Astrocyte (in vitro differentiated cells and primary cell): ENCODE measurements around the gene NRG3. TPM values are rescaled to one million over a fixed set of nuclear protein-coding genes. Genes with fewer than 3 reads are reported as not detected.

ENCODE experiments used
- DNase-seq: peaks from one replicate; pipeline ENCODE4 v3.0.0-alpha.2; 2010; ENCODE audit warnings: low read depth
- FAIRE-seq: peaks from 2 replicates; lab custom pipeline; 2011; peaks lifted over from hg19 to GRCh38; lab: Jason Lieb, UNC
- H2AFZ ChIP-seq: 2 replicates; pipeline ENCODE4 v1.6.0; 2012; ENCODE audit warnings: low read depth, low read length, inconsistent platforms
- H3K27ac ChIP-seq: 2 replicates; pipeline ENCODE4 v1.5.1; 2011; ENCODE audit warnings: low read depth, low read length, inconsistent platforms
- H3K27me3 ChIP-seq: 2 replicates; pipeline ENCODE4 v1.6.0; 2011; ENCODE audit warnings: low read length, inconsistent platforms; ENCODE audit not compliant: insufficient read depth
- H3K36me3 ChIP-seq: 2 replicates; pipeline ENCODE4 v1.5.1; 2011; ENCODE audit warnings: low read length, inconsistent platforms; ENCODE audit not compliant: insufficient read depth
- H3K4me1 ChIP-seq: 2 replicates; pipeline ENCODE4 v1.5.1; 2011; ENCODE audit warnings: low read length, inconsistent platforms; ENCODE audit not compliant: insufficient read depth
- H3K4me2 ChIP-seq: 2 replicates; pipeline ENCODE4 v1.6.0; 2012; ENCODE audit warnings: low read length, inconsistent platforms
- H3K4me3 ChIP-seq: 2 replicates; pipeline ENCODE4 v1.5.1; 2011; ENCODE audit warnings: low read depth, mild to moderate bottlenecking, low read length, inconsistent platforms; ENCODE audit not compliant: insufficient read depth
- H3K79me2 ChIP-seq: 2 replicates; pipeline ENCODE4 v1.6.0; 2012; ENCODE audit warnings: mild to moderate bottlenecking, low read length, inconsistent platforms; ENCODE audit not compliant: insufficient read depth
- H3K9ac ChIP-seq: 2 replicates; pipeline ENCODE4 v1.6.0; 2012; ENCODE audit warnings: mild to moderate bottlenecking, low read length, inconsistent platforms
- H3K9me3 ChIP-seq: 2 replicates; pipeline ENCODE4 v1.5.1; 2012; ENCODE audit warnings: low read depth, mild to moderate bottlenecking, low read length, inconsistent platforms; ENCODE audit not compliant: insufficient read depth
- H4K20me1 ChIP-seq: 2 replicates; pipeline ENCODE4 v1.6.0; 2012; ENCODE audit warnings: low read length, inconsistent platforms; ENCODE audit not compliant: insufficient read depth
- H3K27ac Mint-ChIP-seq: one replicate; pipeline ENCODE4 v1.8.0; 2021; ENCODE audit warnings: mild to moderate bottlenecking, mixed read lengths; ENCODE audit not compliant: unreplicated experiment
- H3K27me3 Mint-ChIP-seq: one replicate; pipeline ENCODE4 v1.8.0; 2021; ENCODE audit warnings: low read depth, mixed read lengths; ENCODE audit not compliant: unreplicated experiment
- H3K36me3 Mint-ChIP-seq: one replicate; pipeline ENCODE4 v1.8.0; 2021; ENCODE audit warnings: low read depth, mixed read lengths; ENCODE audit not compliant: unreplicated experiment
- H3K4me1 Mint-ChIP-seq: one replicate; pipeline ENCODE4 v1.8.0; 2021; ENCODE audit warnings: low read depth, mixed read lengths; ENCODE audit not compliant: unreplicated experiment
- H3K4me3 Mint-ChIP-seq: one replicate; pipeline ENCODE4 v1.8.0; 2021; ENCODE audit warnings: mild to moderate bottlenecking, moderate library complexity, mixed read lengths; ENCODE audit not compliant: unreplicated experiment
- H3K9me3 Mint-ChIP-seq: one replicate; pipeline ENCODE4 v1.8.0; 2021; ENCODE audit warnings: mild to moderate bottlenecking, mixed read lengths; ENCODE audit not compliant: unreplicated experiment
- EZH2 ChIP-seq: IDR thresholded peaks from 2 replicates; pipeline ENCODE4 v1.6.1; 2012; ENCODE audit warnings: mild to moderate bottlenecking, low read length, inconsistent platforms; ENCODE audit not compliant: insufficient read depth
- total RNA-seq: library from RNA; stranded (reverse); gene quantifications from 2 replicates; pipeline ENCODE4 v1.2.1, GENCODE V29; 2021
- TF ChIP-seq, protein P1 (sequence below): IDR thresholded peaks from 2 replicates; pipeline ENCODE4 v1.5.1; 2011; ENCODE audit warnings: low read depth, mild to moderate bottlenecking, inconsistent platforms, low read length, moderate library complexity; ENCODE audit not compliant: insufficient read depth

The NRG3 gene
- total RNA-seq, 1 donor from 2014 or later = 2.1 TPM

- Histone ChIP-seq H3K9me3 (no peaks in the 10 kb centered on the region), H3K27me3 (no peaks in the 10 kb centered on the region), H3K4me3 (no peak overlapping the region), H3K79me2 (no peaks in the 10 kb centered on the region), H3K9ac (no peak overlapping the region), H3K4me1 (peaks cover 4% of the 10 kb centered on the region), H3K4me2 (peak overlapping the region; percentile 36), H3K27ac (no peak overlapping the region), H4K20me1 (no peaks in the 10 kb centered on the region), H3K36me3 (no peaks in the 10 kb centered on the region), H2AFZ (no peak overlapping the region)
- Mint-ChIP-seq H3K9me3 (peaks cover 2% of the 10 kb centered on the region), H3K27ac (no peak overlapping the region), H3K4me1 (peaks cover 8% of the 10 kb centered on the region), H3K4me3 (no peak overlapping the region), H3K36me3 (no peaks in the 10 kb centered on the region), H3K27me3 (no peaks in the 10 kb centered on the region)
- TF ChIP-seq EZH2 = no peak
- peak; percentile 70 for DNase-seq
- no peak for FAIRE-seq
These were observed 938.9 kb downstream of the NRG3 start for GRCh38 chr10:82813856-82814255.

DNA sequence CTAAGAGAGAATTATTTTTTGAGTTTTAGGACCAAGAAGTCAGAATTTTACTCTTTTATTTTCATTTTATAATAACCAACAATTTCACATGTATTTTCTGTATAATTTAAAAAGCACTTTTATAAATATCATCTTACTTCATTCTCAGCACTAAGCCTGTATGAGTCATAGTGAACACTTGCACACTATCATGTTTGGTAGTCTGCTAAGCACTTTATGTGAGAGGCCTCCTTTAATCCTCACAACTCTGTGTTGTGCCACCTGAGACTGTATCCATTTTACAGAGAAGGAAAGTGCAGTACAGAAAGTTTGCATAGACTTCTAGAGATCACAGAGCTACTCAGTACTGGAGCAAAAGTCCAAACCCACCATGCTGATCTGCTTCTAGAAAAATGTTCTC is 939.6 kb downstream of the NRG3 start:
- TF ChIP-seq EZH2 = no peak
- TF ChIP-seq, protein P1, sequence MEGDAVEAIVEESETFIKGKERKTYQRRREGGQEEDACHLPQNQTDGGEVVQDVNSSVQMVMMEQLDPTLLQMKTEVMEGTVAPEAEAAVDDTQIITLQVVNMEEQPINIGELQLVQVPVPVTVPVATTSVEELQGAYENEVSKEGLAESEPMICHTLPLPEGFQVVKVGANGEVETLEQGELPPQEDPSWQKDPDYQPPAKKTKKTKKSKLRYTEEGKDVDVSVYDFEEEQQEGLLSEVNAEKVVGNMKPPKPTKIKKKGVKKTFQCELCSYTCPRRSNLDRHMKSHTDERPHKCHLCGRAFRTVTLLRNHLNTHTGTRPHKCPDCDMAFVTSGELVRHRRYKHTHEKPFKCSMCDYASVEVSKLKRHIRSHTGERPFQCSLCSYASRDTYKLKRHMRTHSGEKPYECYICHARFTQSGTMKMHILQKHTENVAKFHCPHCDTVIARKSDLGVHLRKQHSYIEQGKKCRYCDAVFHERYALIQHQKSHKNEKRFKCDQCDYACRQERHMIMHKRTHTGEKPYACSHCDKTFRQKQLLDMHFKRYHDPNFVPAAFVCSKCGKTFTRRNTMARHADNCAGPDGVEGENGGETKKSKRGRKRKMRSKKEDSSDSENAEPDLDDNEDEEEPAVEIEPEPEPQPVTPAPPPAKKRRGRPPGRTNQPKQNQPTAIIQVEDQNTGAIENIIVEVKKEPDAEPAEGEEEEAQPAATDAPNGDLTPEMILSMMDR = no peak
- H3K27ac Mint-ChIP-seq = no peak overlapping the region
- Histone ChIP-seq H3K9me3 (no peaks in the 10 kb centered on the region), H3K36me3 (no peaks in the 10 kb centered on the region), H3K27ac (no peak overlapping the region), H3K27me3 (no peaks in the 10 kb centered on the region), H2AFZ (no peak overlapping the region), H3K9ac (no peak overlapping the region), H3K4me3 (no peak overlapping the region), H3K4me1 (peaks cover 4% of the 10 kb centered on the region), H3K4me2 (no peak overlapping the region), H3K79me2 (no peaks in the 10 kb centered on the region), H4K20me1 (no peaks in the 10 kb centered on the region)
- H3K36me3 Mint-ChIP-seq = no peaks in the 10 kb centered on the region
- DNase-seq (peak; percentile 44), FAIRE-seq (no peak)
- H3K4me1 Mint-ChIP-seq = peaks cover 8% of the 10 kb centered on the region
- no peak overlapping the region for H3K4me3 Mint-ChIP-seq
- H3K9me3 Mint-ChIP-seq = peaks cover 2% of the 10 kb centered on the region
- H3K27me3 Mint-ChIP-seq = no peaks in the 10 kb centered on the region

- H4K20me1 ChIP-seq = no peaks in the 10 kb centered on the region
- no peak overlapping the region for H3K4me3 Mint-ChIP-seq
- H3K4me2 ChIP-seq = no peak overlapping the region
- no peak overlapping the region for H3K27ac Mint-ChIP-seq
- peaks cover 4% of the 10 kb centered on the region for H3K4me1 ChIP-seq
- H3K4me1 Mint-ChIP-seq = peaks cover 8% of the 10 kb centered on the region
- no peak overlapping the region for H3K9ac ChIP-seq
- H3K36me3 ChIP-seq = no peaks in the 10 kb centered on the region
- H3K9me3 Mint-ChIP-seq = peaks cover 2% of the 10 kb centered on the region
- no peaks in the 10 kb centered on the region for H3K27me3 Mint-ChIP-seq
- H3K79me2 ChIP-seq = no peaks in the 10 kb centered on the region
- no peak overlapping the region for H2AFZ ChIP-seq
- no peaks in the 10 kb centered on the region for H3K9me3 ChIP-seq
- DNase-seq (no peak), FAIRE-seq (no peak)
- no peak overlapping the region for H3K27ac ChIP-seq
- no peak overlapping the region for H3K4me3 ChIP-seq
- TF ChIP-seq, protein P1 = no peak
- no peak for TF ChIP-seq EZH2
- H3K36me3 Mint-ChIP-seq = no peaks in the 10 kb centered on the region
- H3K27me3 ChIP-seq = no peaks in the 10 kb centered on the region
These were observed 940.7 kb downstream of the NRG3 start for GRCh38 chr10:82815680-82816079.
